ENCODE results near the gene RBM19.
"Not testable (repeated sequence)": the region's sequence is repeated elsewhere in the genome, so short reads cannot be mapped to it uniquely, and the experiment has no call there.

The RBM19 gene, protein sequence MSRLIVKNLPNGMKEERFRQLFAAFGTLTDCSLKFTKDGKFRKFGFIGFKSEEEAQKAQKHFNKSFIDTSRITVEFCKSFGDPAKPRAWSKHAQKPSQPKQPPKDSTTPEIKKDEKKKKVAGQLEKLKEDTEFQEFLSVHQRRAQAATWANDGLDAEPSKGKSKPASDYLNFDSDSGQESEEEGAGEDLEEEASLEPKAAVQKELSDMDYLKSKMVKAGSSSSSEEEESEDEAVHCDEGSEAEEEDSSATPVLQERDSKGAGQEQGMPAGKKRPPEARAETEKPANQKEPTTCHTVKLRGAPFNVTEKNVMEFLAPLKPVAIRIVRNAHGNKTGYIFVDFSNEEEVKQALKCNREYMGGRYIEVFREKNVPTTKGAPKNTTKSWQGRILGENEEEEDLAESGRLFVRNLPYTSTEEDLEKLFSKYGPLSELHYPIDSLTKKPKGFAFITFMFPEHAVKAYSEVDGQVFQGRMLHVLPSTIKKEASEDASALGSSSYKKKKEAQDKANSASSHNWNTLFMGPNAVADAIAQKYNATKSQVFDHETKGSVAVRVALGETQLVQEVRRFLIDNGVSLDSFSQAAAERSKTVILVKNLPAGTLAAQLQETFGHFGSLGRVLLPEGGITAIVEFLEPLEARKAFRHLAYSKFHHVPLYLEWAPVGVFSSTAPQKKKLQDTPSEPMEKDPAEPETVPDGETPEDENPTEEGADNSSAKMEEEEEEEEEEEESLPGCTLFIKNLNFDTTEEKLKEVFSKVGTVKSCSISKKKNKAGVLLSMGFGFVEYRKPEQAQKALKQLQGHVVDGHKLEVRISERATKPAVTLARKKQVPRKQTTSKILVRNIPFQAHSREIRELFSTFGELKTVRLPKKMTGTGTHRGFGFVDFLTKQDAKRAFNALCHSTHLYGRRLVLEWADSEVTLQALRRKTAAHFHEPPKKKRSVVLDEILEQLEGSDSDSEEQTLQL

GRCh38 chr12:113965951-113966797, at the start of gene RBM19:
RBM19 (minus strand) TSS chr12:113966325; CDS start chr12:113966227, 98 bp downstream.
- DNase-seq: peak; percentile 99

DNA sequence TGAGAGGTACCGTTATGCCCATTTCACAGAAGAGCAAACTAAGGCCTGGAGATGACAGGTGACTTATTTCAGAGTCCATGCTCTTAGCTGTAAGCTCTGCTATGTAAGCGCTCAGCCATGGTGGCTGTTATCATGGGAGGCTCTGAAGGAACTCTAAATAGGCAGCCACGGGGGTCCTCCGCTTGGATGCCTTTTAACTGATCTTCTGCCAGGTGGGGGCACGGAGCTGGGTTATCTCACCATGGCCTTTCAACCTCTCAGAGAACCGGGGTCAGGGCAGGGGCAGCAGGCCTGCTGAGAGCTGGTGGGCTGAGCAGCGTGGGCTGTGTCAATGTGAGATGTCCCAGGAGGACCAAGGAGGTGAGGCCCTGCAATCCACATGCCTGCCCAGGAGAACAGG, 49.7 kb upstream of the RBM19 start:
- DNase-seq: no peak

- DNase-seq: peak; percentile 8
These were observed 47.6 kb upstream of the RBM19 start for GRCh38 chr12:114013575-114014345.

GRCh38 chr12:114012744-114013431, 46.8 kb upstream of the RBM19 start:
- no peak for DNase-seq

DNA sequence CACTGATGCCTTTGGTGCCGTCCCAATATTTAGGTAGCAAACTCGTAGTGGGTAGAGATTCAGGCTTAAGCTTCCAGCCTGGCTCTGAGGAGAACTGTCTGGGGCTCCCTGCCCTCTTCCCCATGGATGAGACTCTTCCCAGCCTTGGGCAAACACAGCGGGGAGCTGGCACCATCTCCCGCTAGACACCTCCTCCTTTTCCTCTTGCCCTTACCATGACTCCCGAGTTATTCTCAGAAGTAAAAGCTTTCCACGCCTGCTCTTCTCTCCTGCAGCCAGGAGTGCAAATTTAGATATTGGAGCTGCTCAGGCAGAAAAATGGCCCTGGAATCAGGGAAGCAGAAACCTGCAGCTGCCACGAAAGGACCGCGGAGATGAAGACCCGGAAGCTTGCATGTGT, 45.6 kb upstream of the RBM19 start:
- DNase-seq: no peak

GRCh38 chr12:114006482-114007425, 40.6 kb upstream of the RBM19 start:
- DNase-seq: no peak

DNA sequence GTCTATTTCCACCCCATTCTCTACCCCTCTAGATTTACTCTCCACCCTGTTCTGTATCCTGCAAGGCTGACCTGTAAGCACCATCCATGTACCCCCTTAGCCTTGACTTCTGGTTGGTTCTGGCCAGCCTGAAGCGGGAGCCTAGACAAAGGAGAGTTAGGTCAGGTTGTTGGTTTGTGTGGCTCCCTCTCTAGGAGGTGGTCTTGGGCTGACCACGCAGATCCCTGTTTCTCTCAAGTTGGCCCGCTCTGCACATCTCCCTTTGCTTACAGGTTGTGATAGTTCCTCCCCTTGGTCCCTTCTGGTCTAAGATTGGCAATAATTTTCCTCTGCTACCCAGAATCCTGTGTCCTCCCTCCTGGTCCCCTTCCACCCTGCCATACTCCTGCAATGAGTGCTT, 38.3 kb upstream of the RBM19 start:
- no peak for DNase-seq

DNA sequence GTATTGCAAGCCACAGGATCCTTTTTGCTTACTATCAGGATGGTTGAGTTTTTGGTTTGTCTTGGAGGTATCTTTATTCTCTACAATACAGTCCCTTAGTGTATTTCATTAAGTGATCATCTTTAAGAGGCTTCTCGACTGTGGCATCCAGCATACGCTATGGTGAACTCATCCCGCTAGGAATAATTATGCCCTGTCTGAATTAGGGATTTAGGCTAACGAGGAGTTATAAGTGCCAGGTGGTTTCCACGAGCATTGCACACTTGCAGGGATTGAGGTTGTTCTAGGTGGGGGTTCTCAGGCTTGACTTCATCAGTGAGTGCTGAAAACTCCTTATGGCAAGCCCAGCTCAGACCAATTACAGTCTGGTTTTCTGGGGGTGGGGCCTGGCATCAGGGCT, 37.2 kb upstream of the RBM19 start:
- no peak for DNase-seq

DNA sequence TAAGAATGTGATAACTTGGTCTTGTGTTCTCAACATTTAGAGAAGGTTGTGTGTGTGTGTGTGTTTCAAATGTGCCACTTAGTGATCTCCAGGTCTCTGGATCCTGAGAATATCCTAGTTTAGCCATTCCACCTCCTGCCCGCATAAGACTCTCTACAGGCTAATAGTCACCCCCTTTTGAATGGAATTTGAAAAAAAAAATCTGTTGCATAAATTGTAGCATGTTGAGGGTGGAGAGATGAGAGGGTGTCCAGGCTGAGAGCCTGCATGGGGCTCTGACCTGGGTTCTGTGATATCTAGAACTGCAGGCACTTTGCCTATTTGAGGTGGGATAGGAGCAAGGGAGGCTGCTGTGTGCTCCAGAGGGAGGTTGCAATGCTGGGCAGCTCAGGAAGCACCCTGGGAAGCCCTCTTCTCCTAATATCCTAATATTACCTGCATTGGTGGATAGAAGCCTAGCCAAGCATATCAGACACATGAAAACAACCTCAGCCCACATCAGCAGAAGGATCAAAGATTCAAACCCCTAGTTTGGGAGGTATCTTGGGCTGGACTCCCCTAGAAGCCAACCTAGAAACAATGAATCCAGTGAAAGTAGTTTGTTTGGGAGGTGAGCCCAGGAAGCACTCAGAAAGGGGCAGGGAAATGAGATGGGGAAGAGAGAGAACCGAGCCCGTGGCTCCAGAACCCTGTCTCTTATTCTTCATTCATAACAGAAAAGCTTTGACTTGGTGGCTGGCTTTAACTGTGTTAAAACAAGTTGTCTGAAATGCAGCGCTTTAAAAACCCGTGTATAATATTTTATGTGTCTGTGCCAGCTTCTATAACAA, 35.6 kb upstream of the RBM19 start:
- no peak for DNase-seq

DNA sequence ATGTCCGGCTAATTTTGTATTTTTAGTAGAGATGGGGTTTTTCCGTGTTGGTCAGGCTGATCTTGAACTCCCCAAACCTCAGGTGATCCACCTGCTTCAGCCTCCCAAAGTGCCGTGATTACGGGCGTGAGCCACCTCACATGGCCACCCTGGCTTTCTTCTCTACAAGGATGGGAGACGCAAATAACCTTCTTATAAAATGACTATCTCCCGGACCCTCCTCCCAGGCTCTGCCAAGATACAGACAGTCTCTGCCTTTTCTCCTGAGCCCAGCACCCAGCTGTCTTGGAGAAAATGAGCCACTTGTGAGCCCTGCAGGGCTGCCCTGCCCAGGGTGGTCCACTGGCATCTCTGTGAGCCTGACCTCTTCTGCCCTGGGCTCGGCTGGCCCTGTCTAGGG, 34.7 kb upstream of the RBM19 start:
- DNase-seq: no peak

DNA sequence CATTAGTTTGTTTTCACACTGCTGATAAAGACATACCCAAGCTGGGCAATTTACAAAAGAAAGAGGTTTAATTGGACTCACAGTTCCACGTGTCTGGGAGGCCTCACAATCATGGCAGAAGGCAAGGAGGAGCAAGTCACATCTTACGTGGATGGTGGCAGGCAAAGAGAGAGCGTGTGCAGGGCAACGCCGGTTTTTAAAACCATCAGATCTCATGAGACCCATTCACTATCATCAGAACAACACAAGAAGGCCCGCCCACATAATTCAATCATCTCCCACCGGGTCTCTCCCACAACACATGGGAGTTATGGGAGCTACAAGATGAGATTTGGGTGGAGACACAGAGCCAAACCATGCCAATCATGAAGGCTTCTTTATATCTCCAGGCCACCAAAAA, 34.1 kb upstream of the RBM19 start:
- not testable (repeated sequence) for DNase-seq

DNA sequence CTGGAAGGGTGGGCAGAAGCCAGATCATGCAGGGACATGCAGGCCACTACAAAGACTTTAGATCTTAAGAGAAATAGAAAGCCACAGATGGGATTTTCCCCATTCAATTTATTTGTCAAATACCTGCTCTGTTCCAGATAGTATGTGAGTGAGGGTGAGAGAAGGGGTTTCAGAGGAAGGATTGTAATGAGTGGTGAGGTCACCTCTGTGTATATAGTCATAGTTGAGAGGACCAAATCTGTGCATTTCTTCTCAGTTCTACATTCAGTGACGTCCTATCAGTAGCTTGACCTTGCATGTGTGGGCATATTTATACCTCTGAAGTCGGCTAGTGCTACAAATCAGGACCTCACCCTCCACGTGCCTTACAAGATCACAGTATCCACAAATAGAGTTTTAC, 31.2 kb upstream of the RBM19 start:
- no peak for DNase-seq

GRCh38 chr12:113996026-113996425, 29.9 kb upstream of the RBM19 start:
- no peak for DNase-seq

GRCh38 chr12:113994051-113994450, 27.9 kb upstream of the RBM19 start:
- DNase-seq: no peak

GRCh38 chr12:113992751-113993150, 26.6 kb upstream of the RBM19 start:
- DNase-seq: not testable (repeated sequence)

DNA sequence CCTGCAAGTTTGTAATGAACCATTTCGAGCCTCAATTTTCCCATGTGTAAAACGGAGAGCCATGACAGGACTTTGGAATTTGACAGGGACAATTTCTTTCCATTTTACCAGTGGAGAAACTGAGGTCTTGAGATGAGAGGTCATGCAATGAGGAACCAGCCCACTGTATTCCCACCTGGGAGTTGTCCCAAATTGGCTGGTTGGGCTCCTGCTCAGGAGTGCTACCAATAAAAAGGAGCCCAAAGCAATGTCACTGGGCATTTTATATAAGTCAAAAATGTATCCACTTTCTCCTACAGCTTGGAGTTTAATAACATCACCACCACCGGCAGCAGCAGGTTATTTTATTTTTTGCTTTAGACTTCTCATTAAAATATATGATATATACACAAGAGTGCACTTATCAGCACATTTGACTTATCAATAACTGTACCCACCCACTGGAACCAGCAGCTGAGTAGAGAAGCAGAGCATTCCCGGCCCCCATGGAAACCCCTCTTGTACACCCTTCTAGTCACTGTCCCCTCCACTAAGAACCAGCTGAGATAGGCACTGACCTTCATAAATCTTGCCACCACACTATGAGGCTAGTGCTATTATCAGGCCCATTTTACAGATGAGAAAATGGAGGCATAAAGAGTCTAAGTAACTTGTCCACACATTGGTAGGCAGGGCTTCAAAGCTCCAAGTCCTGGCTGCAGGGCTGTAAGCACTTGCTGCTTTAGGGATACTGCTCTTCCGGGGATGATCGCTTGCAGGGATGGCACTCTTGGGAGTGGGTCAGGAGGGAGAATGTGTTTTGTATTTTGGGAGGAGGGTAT, 25.3 kb upstream of the RBM19 start:
- no peak for DNase-seq

DNA sequence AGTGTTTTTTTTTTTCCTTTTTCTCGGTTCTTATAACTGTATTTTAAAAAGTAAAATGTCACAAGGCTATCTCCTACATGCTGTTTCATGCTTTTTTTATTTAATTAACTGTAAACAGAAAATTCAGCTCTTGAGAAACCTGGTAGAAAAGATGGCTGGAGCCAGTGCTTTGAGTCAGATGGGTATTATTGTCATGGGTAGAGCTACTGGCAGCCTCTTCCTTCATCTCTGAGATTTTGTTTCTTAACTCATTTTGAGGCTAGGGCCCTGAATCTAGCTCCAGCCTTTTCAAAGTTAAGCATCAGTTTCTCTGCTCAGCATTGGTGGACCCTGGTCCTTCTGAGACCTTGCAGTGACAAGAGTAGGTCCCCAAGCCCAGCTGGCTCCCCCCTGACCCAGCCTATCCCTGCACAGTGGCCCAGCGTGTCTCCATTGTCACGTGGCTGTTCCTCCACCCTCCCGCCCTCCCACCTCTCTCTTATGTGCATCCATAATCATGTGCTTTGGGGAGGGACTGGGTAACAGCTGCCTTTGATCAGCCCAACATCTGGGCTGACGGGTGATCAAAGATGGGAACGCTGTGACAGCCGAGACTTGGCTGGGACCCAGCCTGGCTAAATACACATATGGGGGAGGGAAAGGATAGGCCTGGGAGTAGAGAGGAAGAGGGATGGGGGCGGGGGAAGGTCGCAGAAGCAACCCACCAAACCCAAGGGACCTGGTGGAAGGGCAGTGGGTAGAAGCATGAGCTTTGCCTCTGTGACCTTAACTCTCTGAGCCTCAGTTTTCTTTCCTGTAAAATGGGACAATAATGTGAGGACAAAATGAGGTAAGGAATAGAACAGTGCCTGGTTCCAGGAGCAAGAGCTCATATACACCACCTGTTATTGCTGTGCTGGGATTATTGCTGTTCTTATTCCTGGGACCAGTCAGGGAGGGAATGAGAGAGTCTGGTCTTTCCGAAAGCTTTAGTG, 24.4 kb upstream of the RBM19 start:
- no peak for DNase-seq

Measured in hematopoietic multipotent progenitor cell treated with erythropoietin and hydrocortisone succinate and interleukin-3 and kit ligand, for 8 days (in vitro differentiated cells).